ENCODE data around the gene B3GLCT.
"Not testable (repeated sequence)": the region's sequence is repeated elsewhere in the genome, so short reads cannot be mapped to it uniquely, and the experiment has no call there.

B3GLCT gene

DNA sequence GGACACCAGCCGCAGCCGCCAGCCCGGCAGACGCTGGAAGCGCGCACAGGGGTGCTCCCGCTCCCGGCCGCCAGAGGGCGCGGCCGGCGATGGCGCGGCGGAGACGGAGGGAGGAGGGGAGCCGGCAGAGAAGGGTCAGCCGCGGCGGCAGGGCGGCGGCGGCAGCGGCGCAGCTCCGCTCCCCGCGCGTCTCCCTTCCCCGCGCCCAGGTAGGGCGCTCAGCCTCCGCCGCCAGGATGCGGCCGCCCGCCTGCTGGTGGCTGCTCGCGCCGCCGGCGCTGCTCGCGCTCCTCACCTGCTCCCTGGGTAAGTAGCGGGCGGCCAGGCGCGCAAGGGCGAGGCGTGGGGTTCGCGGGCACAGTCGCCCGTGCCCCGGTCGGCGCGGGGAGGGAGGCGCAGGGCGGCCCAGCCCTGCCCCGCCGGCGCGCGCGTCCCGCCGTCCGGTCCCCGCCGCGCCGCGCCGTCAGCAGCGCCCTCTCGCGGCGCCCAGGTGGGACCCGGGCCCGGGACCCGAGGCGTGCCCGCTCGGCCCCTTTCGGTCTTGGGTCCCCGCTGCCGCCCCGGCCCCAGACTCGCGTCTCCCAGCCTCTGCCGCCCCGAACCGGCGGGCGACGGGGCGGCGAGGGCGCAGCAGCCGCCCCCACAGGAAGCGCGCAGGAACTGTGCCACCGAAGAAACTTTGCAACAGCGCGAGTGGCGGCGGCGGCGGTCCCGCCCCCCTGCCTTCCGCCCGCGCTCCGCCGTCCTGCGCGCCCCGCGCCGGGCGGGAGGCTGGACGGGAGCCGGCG, at the start of gene B3GLCT:
Gene B3GLCT, plus strand, starts transcription at position 127 of the 788 bp plus-strand sequence. Its CDS starts 110 bp downstream, at position 237.
- peak; percentile 36 to 49 for DNase-seq (ENCODE audit: low read depth in 2 of 2)

DNA sequence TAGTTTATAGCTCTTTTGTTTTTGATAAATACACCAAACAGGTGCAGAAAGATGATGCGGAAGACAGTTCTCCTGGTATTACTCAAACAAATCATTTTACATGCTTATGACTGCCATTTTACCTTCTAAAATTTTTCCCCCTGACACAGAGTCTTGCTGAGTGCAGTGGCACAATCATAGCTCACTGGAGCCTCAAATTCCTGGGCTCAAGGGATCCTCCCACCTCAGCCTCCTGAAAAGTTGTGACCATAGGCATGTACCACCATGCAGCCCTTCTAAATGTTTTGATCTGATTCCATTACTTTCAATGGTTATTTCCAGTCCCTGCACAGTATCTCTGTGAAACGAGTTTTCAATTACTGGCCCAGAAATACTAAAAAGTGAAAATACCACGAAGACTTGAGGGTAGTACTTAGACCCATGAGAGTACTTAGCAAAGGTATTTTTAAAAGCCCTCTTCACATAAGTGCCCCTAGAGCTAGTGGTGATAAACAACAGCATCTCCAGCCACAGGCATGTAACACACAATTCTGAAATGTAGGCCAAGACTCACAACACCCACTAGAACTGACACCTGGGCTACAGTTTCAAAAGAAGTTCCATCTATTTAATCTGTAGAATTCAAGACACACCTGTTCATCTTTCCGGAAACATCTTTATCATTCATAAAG, 49.3 kb upstream of the B3GLCT start:
- DNase-seq (ENCODE audit: low read depth in 2 of 2), result no peak

- no peak for DNase-seq (ENCODE audit: low read depth in 2 of 2)
Observed at GRCh38 chr13:31151837-31152236, 47.9 kb upstream of the B3GLCT start.

GRCh38 chr13:31154939-31155338, 44.8 kb upstream of the B3GLCT start:
- no peak for DNase-seq (ENCODE audit: low read depth in 2 of 2)

DNA sequence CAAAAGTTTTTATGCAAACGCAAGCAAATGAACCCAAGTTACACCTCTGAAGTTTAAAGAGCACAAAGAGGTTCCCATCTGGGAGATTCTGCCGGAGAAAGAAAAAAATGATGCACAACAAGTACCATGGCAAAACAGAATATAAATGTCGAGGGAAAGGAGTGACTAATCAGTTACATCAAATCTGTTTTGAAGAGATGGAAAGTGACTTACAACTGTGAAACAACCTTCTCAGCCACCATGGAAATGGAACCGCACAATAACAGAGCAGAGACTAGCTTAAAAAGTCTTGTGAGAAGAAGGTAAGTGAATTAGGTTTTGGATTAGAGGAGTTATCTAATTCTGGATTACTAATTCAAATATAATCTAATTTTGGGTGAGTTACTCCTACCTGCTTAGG, 40.5 kb upstream of the B3GLCT start:
- DNase-seq (ENCODE audit: low read depth in 2 of 2), result no peak

DNA sequence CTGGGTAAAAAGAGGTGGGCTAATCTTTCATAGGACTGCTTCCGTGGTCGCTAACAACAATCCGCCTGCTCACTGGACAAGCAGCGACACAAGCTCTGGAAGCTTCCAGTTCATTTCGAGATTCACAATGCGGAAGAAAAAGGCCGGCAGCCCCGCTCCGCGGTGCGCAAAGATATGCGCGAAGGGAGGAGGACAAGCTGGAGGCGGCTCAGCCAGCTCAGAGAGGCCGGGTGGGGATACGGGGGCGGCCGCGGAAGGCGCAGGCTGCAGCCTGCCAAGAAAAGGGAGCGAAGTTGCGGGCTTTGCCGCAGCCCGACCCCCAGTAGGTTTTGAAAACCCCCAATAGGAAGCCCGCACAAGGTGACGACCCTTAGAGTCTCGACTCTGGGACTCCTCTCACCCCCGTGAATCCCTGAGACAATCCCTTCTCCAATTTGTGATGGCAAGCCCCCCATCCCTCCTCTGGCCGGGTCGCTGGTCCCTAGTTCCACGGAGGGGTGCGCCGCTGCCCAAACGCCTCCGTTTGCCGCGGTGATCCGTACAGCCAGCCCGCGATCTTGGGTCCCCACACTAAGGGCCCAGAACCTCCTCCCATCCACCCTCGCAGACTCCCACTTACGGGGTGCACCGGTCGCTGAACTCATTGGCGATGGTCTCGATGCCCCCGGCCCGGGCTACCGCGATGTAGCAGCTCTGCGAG, 38.8 kb upstream of the B3GLCT start:
- no peak for DNase-seq (ENCODE audit: low read depth in 2 of 2)

DNA sequence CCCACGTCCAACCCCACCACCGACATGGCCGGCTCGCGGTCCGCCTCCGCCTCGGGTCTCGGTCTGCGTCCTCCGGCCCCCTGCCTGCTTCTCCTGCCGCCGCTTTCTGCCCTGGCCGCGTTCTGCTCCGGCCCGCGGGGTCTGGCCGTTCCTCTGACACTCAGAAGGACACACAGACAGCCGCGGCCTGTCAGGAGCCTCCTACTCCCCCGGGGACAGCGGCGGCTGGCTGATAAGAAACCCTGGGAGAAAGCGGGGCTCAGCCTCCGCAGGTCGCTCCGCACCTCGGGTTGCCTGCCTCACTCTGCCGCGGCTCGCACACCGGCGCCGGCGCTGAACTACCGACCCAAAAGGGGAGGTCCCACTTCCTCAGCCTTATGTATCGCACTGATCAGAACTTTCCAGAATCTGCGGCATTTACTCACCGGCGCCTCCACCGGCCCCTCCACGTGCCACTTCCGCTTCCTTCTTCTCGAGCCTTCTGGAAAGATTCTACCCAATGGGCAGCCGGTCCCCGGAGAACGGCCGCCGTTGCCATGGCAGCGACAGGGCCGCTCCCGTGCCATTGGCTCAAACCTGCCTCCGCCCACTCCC, 38.1 kb upstream of the B3GLCT start, which contains the start of gene HSPH1:
Gene HSPH1, minus strand, starts transcription at position 348 of the 594 bp plus-strand sequence. Its CDS starts 322 bp downstream, at position 26.
- DNase-seq (ENCODE audit: low read depth in 2 of 2), result peak; percentile 94 to 96

- peak; percentile 95 for DNase-seq (ENCODE audit: low read depth in 2 of 2)
Observed at GRCh38 chr13:31162151-31163008, 37.4 kb upstream of the B3GLCT start.

- DNase-seq (ENCODE audit: low read depth in 2 of 2), result no peak
Observed at GRCh38 chr13:31166591-31166990, 33.2 kb upstream of the B3GLCT start.

DNA sequence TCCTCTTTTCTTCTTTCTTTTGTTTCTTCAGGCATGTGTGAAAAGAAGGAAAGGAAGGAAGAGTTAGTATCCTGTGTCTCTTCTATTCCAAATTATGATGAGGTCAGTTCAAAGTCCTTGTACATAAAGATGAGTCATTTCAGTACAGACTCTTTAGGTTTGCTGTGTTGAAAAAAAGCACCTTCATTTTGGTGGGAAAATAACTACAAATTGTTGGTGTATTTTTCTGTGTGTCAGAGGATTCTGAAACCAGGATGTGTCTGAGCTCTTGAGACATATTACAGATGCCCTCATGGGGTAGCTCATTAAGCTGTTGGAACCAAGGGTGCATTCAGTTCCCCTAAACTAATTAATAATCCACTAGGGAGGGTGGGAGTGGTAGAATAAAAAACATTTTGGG, 32.3 kb upstream of the B3GLCT start:
- DNase-seq (ENCODE audit: low read depth in 2 of 2), result no peak

- no peak for DNase-seq (ENCODE audit: low read depth in 2 of 2)
Observed at GRCh38 chr13:31168166-31168565, 31.6 kb upstream of the B3GLCT start.

DNA sequence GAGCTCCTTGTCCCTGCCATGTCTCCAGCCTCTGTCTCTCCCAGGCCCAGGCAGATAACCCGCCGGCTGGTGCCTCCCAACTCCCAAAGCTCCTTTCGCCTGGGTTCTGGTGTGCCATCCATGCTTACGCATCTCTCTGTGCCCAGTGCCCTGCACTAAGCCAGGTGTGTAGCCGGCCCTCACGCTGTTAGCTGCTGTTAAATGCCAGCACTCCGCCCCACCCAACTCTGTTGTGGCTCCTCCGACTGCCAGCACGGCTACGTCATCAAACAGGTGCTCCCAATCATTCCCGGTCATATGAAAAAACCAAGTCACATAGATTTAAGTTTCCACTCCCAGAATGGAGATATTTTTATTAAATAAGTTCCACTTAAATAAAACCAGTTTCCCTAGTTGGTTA, 31.0 kb upstream of the B3GLCT start:
- DNase-seq (ENCODE audit: low read depth in 2 of 2), result no peak

DNA sequence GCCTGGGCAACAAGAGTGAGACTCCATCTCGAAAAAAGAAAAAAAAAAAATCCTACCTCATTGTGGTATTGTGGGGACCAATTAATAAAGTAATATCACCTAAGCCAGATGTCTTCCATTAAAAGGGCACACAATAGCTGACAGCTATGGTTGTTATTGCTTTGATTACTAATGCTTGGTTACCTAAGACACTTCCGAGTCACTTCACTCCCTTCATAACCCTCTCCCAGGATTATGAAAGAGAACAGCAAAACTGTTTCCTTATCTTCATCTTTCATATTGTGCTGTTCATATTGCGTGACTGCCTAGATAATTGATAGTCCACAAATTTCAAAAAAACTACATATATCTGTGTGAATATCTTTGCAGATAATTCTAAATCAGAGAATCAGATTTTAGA, 27.8 kb upstream of the B3GLCT start:
- no peak for DNase-seq (ENCODE audit: low read depth in 2 of 2)

DNA sequence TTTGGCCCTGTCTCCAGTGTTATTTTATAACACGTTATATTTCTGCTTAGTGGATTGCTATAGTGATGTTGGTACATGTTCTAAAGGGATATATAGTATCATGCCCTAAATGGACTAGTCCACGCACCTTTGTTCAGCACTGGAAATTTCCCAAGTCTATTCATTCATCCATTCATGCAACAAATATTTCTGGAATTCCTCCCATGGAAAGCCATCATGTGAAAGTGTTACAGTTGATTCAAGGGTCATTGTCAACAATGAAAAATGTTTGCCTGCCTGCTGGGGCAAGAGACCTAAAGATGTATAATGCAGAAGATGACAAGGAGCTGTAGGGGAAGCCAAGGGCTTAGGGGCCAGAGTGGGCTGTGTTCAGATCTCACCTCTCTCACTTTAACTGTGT, 27.2 kb upstream of the B3GLCT start:
- DNase-seq (ENCODE audit: low read depth in 2 of 2), result peak; percentile 56 to 67

DNA sequence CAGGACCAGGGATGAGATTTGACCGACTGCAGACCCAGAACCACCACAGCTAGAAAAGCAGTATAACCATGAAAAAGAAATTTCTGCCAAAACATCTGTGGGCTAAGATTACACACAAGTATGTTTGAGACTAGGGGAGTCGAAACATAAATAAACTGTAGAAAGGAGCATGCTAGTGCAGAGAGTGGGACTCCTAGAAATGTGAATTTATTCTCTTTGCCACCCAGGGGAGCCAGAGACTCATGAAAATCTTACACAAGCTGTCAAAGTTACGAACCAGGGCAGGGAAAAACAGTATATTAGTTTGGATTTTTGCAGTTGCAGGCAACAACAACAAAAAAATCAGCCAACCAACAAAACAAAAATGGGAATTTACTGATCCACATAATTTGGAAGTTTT, 25.8 kb upstream of the B3GLCT start:
- DNase-seq (ENCODE audit: low read depth in 2 of 2), result no peak

- no peak for DNase-seq (ENCODE audit: low read depth in 2 of 2)
Observed at GRCh38 chr13:31175847-31176532, 23.8 kb upstream of the B3GLCT start.

- DNase-seq (ENCODE audit: low read depth in 2 of 2), result not testable (repeated sequence)
Observed at GRCh38 chr13:31177813-31178495, 21.8 kb upstream of the B3GLCT start.

DNA sequence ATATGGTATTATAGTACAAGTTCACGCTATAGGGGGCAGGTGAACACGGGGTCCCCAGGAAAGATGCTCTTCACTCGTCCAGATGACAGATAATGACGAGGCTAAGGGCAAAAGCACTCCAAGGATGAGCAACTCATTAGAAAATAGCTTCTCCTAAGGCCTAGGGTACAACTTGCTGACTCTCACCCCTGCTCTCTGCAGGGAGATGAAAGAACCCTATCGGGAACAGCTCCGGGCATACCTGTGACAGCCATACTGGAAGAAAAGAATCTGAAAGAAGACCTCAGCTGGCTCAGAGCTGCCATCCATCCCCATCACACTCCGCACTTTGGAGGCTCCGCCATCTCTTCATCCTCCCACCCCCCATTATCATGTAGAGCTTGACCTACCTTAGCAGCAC, 20.5 kb upstream of the B3GLCT start:
- DNase-seq (ENCODE audit: low read depth in 2 of 2), result no peak

DNA sequence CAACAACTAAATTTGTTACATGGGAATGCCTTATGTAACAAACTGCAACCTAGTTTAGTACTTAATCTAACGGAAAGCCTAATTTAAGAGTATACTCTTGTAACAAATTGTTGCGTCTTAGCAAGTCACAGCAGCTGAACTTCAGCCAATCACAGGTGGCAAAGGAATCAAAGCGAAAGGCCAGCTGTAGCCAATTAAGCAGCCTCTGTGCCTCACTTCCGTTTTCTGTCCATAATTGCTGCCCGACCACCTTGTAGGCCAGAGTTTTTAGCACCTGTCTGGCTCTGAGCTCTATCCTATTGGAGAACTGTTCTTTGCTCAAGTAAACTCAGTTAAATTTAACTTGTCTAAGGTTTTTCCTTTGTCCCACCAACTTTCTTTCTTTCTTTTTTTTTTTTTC, 20.0 kb upstream of the B3GLCT start:
- DNase-seq (ENCODE audit: low read depth in 2 of 2), result no peak

DNA sequence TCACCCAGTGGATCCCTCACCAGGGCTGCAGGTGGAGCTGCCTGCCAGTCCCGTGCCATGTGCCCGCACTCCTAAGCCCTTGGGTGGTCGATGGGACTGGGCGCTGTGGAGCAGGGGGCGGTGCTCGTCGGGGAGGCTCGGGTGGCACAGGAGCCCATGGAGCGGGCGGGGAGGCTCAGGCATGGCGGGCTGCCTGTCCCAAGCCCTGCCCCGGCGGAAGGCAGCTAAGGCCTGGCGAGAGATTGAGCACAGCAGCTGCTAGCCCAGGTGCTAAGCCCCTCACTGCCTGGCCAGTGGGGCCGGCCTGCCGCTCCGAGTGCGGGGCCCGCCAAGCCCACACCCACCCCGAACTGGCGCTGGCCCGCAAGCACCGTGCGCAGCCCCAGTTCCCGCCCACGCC, 16.8 kb upstream of the B3GLCT start:
- no peak for DNase-seq (ENCODE audit: low read depth in 2 of 2)
